ENCODE results near the gene RXFP1.

- TF ChIP-seq, protein P1, sequence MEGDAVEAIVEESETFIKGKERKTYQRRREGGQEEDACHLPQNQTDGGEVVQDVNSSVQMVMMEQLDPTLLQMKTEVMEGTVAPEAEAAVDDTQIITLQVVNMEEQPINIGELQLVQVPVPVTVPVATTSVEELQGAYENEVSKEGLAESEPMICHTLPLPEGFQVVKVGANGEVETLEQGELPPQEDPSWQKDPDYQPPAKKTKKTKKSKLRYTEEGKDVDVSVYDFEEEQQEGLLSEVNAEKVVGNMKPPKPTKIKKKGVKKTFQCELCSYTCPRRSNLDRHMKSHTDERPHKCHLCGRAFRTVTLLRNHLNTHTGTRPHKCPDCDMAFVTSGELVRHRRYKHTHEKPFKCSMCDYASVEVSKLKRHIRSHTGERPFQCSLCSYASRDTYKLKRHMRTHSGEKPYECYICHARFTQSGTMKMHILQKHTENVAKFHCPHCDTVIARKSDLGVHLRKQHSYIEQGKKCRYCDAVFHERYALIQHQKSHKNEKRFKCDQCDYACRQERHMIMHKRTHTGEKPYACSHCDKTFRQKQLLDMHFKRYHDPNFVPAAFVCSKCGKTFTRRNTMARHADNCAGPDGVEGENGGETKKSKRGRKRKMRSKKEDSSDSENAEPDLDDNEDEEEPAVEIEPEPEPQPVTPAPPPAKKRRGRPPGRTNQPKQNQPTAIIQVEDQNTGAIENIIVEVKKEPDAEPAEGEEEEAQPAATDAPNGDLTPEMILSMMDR (conservative IDR thresholded peaks at IDR 0.05; ENCODE audit: low read depth, low read length): no peak
- TF ChIP-seq EZH2 (IDR thresholded peaks at IDR 0.05; ENCODE audit: borderline replicate concordance, low read depth, low read length, poor library complexity, severe bottlenecking): no peak
Measured at GRCh38 chr4:158513256-158513655, 8.4 kb upstream of the RXFP1 start.
